GM18511 (cell line): ENCODE measurements around the gene COMMD3.
A peak's percentile ranks its signal among the peaks of the same experiment; 100 is the strongest.
"Not testable (repeated sequence)": the region's sequence is repeated elsewhere in the genome, so short reads cannot be mapped to it uniquely, and the experiment has no call there.

Experiments used
- ATAC-seq: cut with Tn5 transposase; IDR thresholded peaks from one replicate; pipeline ENCODE4 v1.9.1; 2021; ENCODE audit warnings: mild to moderate bottlenecking, moderate library complexity; ENCODE audit not compliant: unreplicated experiment

The COMMD3 gene

DNA sequence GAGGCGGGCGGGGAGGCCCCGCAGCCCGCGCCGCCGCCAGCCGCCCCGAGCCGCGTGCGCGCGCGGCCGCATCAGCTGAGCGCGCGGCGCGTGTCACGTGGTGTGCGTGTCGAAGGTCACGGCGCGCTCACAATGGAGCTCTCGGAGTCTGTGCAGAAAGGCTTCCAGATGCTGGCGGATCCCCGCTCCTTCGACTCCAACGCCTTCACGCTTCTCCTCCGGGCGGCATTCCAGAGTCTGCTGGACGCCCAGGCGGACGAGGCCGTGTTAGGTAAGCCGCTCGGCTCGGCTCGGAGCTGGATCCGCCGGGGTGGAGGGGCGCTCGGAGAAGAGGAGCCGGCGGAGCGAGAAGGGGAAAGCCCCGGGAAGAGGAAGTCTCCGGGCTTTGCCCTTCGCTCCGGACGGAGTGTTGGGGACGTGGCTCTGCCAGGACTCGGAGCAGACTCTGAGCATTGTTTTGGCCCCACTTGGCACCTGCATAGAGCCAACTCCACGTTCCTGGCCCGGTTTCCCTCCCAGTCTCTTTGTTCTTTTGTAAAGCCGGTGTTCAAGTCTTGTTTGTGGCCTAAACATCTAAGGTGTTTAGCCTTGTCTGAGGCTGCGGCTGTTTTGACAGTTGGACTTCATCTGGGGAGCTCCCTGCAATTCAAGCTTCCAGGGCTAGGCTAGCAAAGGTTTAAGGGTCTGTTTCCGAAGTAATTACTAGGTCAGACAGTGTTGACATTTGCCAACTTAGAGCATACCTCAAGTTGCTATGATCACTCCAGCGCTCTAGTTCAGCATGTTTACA lies at the start of gene COMMD3:
Gene COMMD3 (plus strand): TSS at position 103 of the 790 bp plus-strand sequence. CDS start 30 bp downstream, at position 133.
- ATAC-seq = peak; percentile 68

DNA sequence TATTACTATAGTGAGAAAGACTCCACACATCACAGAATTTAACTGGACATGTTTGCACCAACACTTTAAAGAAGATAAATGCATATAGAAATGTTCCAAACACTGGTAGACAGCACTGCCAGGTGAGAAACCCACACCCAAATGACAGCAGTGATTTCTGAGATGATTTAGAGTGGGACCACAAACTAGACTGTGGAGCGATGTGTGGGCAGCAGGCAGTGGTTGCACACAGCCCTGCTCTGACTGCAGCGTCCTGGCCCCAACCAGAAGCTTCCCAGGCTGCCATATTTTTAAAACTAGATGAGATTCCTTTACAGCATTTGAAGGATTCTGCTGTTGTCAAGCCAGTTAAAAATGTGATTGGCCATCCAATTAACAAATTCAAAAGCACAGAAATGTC lies 47.7 kb upstream of the COMMD3 start:
- no peak for ATAC-seq

DNA sequence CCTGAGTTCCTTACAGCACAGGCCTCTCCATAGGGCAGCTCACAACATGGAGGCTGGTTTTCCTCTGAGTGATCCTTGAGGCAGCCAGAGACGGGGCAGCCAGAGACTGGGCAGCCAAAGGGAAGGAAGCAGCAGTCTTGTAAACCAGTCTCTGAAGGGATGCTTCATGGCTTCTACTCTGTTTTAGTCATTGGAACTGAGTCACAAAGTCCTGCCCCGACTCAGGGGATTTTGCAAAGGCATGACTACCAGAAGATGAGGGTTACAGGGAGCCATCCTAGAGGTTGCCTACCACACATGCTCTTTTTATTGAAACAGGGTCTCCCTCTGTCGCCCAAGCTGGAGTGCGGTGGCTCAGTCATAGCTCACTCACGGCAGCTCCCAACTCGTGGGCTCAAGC lies 44.4 kb upstream of the COMMD3 start:
- no peak for ATAC-seq

DNA sequence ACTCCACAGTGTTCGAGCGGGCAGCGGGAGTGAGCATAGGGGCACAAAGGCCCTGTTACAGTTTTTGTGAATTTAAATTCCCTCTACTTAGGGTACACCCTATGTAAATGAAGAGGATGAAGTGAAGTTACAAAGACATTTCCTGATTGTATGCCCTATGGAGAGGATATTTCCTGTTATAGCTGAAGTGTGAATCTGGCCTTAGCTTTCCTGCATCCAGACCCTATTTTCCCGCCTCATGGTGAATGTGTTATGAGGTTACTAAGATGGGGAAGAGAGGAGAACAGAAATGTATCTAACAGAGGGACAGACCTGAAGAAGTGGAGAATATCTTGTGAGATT lies 37.8 kb upstream of the COMMD3 start:
- ATAC-seq = no peak

DNA sequence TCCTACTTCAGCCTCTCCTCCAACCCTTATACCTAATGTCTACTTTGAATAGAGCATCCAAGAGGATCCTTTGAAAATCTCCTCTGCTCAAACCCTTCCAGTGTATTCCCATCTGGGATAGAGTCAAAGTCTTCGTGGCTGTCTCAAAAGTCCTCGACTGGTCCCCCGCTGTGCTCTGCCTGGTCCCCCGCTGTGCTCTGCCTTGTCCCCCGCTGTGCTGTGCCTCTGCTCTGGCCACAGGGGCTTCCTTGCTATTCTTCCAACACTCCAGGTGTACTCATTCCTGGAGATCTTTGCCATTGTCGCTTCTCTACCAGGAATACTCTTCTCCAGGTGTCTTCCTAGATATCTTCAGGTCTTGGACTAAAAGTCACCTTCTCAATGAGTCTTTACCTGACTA lies 36.1 kb upstream of the COMMD3 start:
- no peak for ATAC-seq

DNA sequence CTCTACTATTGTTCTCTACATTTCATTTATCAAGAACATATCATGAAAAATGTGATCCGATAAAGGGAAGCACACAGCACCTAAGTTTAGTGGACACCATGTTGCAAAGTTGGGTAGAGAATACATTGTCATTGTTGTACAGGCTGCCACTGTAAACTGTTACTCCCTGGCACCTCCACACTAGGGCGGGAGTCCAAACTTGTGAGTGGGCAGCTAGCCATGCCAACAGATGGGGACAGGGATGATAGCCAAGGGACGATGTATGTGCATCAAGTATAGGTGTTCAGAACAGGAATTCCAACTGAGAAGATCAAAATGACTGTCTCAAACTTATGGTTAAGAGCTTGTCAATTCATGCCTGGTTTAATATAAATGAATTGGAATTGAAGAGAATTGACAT lies 31.1 kb upstream of the COMMD3 start:
- ATAC-seq = no peak

DNA sequence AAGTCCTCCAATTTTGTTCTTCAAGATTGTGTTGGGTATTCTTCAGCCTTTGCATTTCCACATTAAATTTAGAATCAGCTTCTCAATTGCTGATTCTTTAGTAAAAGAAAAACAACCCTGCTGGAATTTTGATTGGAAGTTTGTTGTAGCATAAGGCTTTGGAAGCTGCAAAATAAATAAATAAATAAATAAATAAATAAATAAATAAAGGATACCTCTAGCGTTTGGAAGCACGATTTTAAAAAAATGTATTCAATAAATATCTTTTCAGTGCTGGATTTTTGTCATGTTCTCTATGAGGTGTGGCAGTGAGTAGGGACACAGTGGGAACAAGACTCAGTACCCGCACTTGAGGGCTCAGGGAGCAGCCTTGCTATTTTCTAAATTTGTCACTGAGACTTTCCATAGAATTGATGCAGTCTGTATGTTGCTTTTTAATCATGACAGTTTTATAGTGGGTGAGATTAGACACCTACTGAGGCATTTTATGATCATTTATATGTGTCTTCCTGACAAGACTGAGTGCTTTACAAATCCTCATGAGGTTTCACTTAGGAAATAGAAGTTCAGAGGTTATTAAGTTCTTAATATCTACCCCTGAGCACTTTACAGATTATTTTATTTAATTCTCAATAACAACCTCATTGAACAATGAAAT lies 22.3 kb upstream of the COMMD3 start:
- no peak for ATAC-seq

DNA sequence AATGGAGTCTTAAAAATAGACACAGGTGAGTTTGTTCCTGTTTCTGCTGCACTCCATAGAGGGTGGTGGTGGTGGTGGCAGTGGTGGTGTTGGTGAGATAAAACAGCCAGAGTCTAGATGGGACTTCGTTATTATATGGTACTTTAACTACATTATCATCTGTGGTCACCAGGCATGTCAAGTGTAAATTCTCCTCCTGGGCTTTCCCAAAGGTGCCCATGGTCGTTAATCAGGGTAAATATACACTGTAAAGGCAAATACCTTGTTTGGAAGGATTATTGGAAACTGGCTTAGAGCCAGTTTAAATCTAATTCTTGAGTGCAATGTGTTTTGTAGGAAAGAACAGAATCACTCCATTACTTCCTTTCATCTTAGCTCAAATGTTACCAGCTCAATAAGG lies 21.5 kb upstream of the COMMD3 start:
- no peak for ATAC-seq

DNA sequence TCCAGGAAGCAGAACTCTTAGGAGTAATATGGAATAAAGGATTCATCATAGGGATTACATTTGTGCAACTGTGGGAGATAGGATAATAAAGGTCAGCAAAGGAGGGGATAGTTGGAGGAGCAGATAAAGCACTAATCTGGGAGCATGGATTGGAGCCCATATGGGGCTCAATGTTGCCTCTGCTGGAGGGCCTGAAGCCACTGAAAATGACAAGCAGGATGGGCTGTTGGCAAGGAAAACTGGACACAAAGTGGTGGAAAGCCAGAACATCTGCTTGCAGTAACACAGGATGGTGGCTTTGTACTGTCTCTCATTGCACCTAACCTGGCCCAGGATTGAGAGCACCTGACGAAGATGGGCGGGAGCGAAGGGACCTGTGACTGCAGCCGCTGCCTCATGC lies 15.0 kb upstream of the COMMD3 start:
- ATAC-seq = no peak

DNA sequence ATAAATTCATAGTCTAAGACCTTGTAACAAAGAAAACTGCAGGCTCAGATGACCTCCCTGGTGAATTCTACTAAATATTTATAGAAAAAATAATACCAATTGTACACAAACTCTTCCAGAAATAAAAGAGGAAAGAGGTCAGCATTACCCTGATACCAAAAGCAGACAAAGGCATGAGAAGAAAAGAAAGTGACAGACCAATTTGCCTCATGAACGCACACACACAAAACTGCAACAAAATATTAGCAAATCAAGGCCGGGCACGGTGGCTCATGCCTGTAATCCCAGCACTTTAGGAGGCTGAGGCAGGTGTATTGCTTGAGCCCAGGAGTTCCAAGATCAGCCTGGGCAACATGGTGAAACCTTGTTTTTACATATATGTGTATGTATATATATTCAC lies 12.7 kb upstream of the COMMD3 start:
- no peak for ATAC-seq

DNA sequence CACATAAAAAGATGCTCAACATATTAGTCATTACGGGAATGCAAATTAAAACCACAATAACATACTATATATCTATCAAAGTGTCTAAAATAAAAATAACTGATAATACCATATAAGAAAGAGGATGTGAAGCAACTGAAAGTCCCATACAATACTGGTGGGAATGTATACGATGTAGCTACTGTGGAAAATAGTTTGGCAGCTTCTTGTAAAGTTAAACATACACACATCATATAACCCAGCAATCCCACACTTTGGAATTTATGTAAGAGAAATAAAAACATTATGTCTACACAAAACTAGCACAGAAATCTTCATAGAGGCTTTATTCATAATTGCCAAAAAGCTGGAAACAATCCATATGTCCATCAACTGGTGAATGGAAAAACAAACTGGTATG lies 10.5 kb upstream of the COMMD3 start:
- ATAC-seq = no peak

DNA sequence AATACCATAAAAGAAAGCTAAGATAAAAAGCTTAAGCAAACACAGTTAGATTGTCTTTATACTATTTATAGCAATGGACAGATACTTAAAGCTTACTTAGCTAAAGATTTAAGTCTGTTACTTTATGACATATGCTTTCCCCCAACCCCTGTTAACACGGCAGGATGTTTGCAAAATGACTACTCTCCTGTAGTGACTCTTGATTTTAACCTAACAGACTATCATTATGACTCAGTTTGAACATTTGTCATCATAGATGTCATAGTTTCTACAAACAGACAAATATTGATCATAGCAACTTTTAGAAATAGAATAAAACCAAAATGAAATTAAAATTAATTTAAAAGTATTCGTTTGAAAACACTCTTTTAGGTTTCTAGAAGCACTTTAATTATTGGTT lies 7.8 kb upstream of the COMMD3 start:
- ATAC-seq = peak; percentile 97

DNA sequence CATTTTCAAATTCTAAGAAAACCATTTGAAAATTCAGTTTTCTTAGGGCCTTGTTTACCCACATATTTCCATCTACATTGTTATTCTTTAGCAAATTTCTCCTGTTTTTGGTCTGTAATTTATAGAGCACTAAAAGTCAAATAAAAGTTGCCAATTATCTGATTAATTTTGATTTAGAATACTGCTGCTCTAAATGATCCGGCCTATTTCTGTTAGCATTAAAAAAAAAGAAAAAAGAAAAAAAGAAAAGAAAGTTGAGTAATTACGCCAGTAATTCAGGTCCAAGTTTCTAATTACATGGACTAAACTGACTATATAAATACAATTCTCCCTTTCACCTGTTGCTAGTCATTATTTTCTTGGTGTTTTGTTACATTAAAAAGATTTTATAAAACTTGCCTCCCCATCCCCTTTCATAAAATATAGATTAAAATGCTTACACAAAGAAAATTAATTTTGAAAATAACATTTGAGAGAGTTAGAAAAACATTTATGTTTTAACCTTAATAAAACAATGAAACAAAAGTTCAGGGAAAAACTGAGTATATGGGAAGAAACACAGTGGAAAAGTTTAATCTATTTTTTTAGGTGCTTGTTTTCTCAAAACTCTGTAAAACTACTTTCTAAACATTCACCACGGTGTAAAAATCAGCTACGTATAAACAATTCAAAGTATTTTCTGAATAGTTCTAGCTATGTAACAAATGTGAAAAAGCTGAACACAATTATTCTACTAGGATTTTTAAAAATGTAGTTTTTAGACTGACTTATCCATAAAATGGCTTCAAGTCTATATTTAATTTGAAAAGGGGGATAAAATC lies 6.8 kb upstream of the COMMD3 start:
- no peak for ATAC-seq

DNA sequence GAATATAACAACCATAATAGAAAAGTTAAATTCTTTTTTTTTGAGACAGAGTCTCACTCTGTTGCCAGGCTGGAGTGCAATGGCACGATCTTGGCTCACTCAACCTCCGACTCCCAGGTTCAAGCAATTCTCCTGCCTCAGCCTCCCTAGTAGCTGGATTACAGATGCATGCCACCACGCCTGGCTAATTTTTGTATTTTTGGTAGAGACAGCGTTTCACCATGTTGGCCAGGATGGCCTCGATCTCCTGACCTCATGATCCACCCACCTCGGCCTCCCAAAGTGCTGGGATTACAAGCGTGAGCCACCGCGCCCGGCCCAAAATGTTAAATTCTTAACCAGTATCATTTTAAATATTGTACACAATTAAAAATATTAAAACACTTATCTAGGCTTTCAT lies 6.2 kb upstream of the COMMD3 start:
- not testable (repeated sequence) for ATAC-seq

DNA sequence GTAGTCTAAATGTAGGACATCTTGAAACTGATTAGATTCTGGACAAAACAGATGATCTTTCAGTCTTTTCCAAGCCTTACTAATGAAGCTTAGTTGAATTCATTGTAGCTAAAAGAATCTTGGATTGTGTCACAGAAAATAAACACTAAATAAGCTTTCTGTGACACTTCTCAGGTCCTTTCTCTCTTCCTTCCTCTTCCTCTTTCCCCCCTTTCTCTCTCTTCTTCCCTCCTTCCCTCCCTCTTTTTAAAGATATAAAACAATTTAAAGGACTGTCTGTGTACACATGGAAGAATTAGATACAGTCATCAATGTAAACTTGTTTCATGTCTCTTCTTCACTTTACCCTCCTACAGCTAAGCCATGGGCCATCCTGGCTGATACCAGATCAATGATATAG lies 5.3 kb upstream of the COMMD3 start:
- no peak for ATAC-seq

DNA sequence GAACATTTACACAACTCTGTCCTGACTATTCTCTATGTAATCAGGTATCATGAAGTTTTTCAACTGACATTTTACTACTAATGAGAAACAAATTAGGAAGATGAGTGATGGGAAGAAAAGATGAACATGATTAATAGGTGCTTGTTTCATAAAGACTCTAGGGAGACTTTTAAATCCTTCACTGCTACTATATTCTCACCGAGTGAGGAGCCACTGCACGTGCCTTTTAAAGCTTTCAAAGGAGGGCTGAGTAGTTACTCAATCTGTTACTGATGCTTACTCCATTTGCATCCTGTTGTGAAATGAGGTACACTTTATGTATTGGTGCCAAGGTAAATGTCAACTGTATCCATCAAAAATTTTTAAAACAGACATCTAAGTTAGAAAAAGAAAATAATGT lies 1.3 kb upstream of the COMMD3 start:
- ATAC-seq = no peak

DNA sequence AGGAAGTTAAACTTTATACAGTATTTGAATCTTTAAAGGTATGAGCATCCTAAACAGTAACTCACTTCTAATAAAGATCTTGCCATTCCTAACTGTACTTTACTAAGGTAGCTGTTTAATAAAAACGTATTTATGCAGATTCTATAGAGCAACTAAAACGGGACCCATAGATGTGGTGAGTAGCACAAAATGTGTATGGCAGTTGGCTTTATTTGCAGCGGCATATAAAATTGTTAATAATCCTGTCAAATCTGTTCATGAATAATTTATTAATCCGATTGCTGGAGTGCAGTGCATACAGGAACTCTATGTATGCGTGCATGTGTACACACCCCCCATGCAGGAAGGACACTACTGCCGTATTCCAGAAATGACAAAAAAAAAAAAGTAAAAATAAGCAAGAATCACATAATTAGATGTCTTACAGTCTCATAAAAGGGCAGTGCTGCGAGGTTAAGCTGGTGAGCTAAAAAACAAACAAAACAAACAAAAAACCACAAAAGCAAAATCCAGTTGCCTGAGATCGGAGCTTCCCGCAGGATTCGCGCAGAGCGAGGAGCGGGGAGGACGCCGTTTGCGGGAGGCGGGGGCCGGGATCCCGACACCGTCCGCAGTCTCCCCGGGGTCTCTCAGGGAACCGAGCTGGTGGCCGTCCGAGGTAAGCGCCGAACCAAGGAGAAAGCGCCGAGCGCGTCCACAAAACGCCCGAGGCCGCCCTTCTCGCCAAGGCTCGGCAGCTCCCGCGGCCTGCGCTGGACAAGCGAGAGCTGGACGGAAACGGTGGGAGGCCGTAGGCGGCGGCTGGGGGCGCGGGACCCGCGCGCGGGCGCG lies 518 bp upstream of the COMMD3 start:
- peak; percentile 32 for ATAC-seq

DNA sequence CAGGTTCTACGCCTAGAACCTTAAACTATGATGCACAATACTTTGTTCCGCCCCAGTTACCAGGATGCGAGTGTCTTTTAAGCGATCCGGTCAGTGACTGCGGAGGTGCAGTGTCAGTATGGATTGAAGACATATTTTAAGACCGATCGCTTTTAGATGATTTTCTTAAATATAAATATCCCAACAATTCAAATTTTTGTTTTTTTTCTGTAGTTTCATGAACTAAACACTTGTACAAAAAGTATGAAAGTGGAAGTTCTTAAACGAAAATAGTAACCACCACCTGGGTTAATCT lies 835 bp downstream of the COMMD3 start:
- peak; percentile 19 for ATAC-seq

DNA sequence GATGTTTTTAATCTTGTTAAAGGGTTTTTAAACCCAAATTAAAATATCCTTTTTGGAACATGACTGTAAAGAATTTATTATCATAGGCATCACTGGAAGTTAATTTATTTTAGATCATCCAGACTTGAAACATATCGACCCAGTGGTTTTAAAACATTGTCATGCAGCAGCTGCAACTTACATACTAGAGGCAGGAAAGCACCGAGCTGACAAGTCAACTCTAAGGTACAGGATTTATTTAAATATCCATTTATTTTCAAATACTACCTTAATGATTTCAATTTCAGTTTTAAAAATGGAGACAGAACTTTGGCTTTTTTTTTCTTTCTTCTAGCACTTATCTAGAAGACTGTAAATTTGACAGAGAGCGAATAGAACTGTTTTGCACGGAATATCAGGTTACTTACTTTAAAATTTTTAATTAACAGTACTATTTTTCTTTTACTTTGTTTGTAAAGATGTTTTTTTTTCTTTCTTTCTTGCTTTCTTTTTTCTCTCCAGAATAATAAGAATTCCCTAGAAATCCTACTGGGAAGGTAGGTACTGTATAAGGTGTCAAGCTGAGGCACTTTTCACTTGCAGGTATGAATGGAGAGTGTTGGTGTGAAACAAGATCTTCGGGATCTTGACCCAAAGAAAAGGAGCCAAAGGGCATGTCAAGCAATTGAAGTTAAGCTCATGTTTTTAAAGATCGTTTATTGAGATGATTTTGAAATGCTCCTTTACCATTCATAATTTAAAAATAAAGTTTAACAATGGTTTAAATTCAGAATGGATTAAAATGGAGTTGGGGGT lies 1.8 kb downstream of the COMMD3 start:
- ATAC-seq = no peak

DNA sequence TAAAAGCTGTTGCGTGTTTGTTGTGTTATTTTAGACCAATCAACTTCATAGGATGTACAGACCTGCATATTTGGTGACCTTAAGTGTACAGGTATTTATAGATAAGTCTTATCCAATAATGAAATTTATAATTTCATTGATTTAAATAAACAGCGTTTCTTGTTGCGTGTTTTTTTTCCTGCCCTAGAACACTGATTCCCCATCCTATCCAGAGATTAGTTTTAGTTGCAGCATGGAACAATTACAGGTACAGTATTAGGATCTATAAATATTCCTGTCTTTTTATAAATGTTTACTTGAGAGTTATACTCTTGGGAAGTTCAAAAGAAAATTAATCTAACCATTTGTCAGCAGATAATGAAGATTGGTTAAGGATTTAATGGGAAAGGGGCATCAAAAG lies 2.6 kb downstream of the COMMD3 start:
- ATAC-seq = no peak
